A673 (cell line): Measurements from ENCODE around the gene CENATAC. TPM values are rescaled to one million over a fixed set of nuclear protein-coding genes. Genes with fewer than 3 reads are reported as not detected.
"Not testable (repeated sequence)": the region's sequence is repeated elsewhere in the genome, so short reads cannot be mapped to it uniquely, and the experiment has no call there.

Experiments used
- BruUV-seq: library from RNA; stranded (reverse); fragments of 400-500 nt; replicated peaks from 2 replicates; lab custom pipeline; 2021; lab: Mats Ljungman, UMichigan
- CTCF ChIA-PET: fragments of 300-600 bp; sonication (Branson Sonifier 250); formaldehyde crosslinking; loops from one replicate; lab custom pipeline; 2022; ENCODE audit warnings: antibody characterized with exemption; lab: Charles Lee
- POLR2A ChIA-PET: fragments of 300-600 bp; sonication (Branson Sonifier 250); formaldehyde crosslinking; loops from one replicate; lab custom pipeline; 2022; ENCODE audit warnings: antibody characterized with exemption; ENCODE audit not compliant: low non-redundant PET; lab: Charles Lee
- DNase-seq: peaks from one replicate; pipeline ENCODE4 v3.0.0-alpha.2; 2015; ENCODE audit warnings: low spot score
- H3K27ac ChIP-seq: fragments of 200-600 bp; sonication (generic); 2 replicates; pipeline ENCODE4 v1.5.1; 2016; ENCODE audit warnings: mixed run types, low read depth, mild to moderate bottlenecking, mixed read lengths, antibody characterized with exemption, low read length; ENCODE audit not compliant: poor library complexity, severe bottlenecking
- H3K27me3 ChIP-seq: fragments of 200-600 bp; sonication (generic); replicated peaks from 2 replicates; pipeline ENCODE4 v1.6.1; 2017; ENCODE audit warnings: mixed run types, low read depth, mild to moderate bottlenecking, mixed read lengths, antibody characterized with exemption, low read length; ENCODE audit not compliant: insufficient read depth, poor library complexity
- H3K36me3 ChIP-seq: fragments of 200-600 bp; sonication (generic); 2 replicates; pipeline ENCODE4 v1.6.1; 2016; ENCODE audit warnings: mixed run types, mild to moderate bottlenecking, mixed read lengths, antibody characterized with exemption, low read length; ENCODE audit not compliant: insufficient read depth, poor library complexity, severe bottlenecking
- H3K4me1 ChIP-seq: fragments of 200-600 bp; sonication (generic); 2 replicates; pipeline ENCODE4 v1.6.1; 2017; ENCODE audit warnings: mixed run types, mild to moderate bottlenecking, mixed read lengths, antibody characterized with exemption, low read length; ENCODE audit not compliant: insufficient read depth, poor library complexity, severe bottlenecking
- H3K4me3 ChIP-seq: fragments of 200-600 bp; sonication (generic); 2 replicates; pipeline ENCODE4 v1.5.1; 2016; ENCODE audit warnings: low read depth, mixed run types, mild to moderate bottlenecking, mixed read lengths, low read length; ENCODE audit not compliant: poor library complexity, severe bottlenecking
- H3K9me3 ChIP-seq: fragments of 200-600 bp; sonication (generic); 2 replicates; pipeline ENCODE4 v1.6.1; 2016; ENCODE audit warnings: mixed run types, low read depth, mild to moderate bottlenecking, mixed read lengths, antibody characterized with exemption, low read length; ENCODE audit not compliant: poor library complexity, severe bottlenecking
- EZH2 ChIP-seq: fragments of 200-600 bp; sonication (generic); IDR thresholded peaks from 2 replicates; pipeline ENCODE4 v1.6.1; 2017; ENCODE audit warnings: borderline replicate concordance, low read depth, mild to moderate bottlenecking, mixed read lengths, antibody characterized with exemption, low read length; ENCODE audit not compliant: poor library complexity, severe bottlenecking
- intact Hi-C: fragments of 100-400 bp; cut with micrococcal nuclease; formaldehyde crosslinking; loops from one replicate; pipeline ENCODE4 v1.10.0; 2022; ENCODE audit not compliant: unreplicated experiment
- total RNA-seq: library from RNA; stranded (reverse); gene quantifications from 2 replicates; pipeline ENCODE4 v1.2.3, GENCODE V29; 2021
- TF ChIP-seq, protein P1 (sequence below): fragments of 300-800, 200-600 bp; sonication (generic); conservative IDR thresholded peaks from 2 replicates; pipeline ENCODE4 v1.5.1; 2017; ENCODE audit warnings: low read depth, mild to moderate bottlenecking, antibody characterized with exemption, low read length, moderate library complexity, mixed read lengths

Gene CENATAC
- total RNA-seq, 1 experiment from 2014 or later, result 57.4 TPM

DNA sequence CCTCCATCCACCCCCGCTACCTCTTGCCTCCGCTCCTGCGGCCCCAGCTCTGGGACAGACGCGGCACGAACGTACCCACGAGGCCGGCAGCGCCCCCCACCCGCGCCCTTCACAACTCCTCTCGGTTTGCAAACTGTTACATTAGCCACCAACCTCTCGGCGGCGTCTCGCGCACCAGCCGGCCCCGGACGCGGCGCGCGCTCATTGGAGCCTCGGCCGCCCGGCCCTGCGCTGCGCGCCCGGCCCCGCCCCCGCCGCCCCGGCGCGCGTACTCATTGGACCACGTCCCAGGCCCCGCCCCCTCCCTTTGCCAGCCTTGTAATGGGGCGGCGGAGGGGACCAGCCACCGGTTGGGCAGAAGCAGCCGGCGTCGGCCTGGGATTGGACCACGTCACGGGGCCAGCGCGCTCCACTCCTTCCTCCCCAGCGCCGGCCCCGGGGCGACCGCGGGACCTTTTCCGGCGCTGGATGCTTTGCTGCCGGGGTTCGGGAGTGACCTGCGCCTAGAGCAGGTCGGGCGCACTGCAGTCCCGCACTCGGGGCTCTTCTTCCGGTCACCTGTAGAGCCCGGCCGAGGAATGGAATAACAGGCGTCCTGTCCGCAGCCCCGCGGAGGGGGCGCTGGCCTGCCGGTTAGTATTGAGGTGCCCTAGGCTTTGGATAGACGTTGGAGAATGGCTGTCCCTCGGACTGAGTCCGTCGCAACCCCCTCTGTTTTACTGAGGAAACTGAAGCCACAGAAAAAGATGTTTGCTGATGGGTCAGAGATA lies 59.2 kb downstream of the CENATAC start, which contains the start of gene HYOU1:
HYOU1 (minus strand) TSS at position 206 of the 770 bp plus-strand sequence. CDS start 1,045 bp downstream, outside the sequence.
- DNase-seq, result peak; percentile 99
- ChIA-PET POLR2A (interaction anchor here (0.6 to 0.7 kb wide), 2 partner anchors 10 to 272 kb away, joined by 4 to 9 read pairs; partner anchors contain the start of gene VPS11), CTCF (interaction anchor here (0.8 kb wide), 1 partner anchor 8 kb away, joined by 3 read pairs; no protein-coding TSS in a partner anchor)
- no peaks in the 10 kb centered on the region for H3K27me3 ChIP-seq
- BruUV-seq, result no TSS peak
- H3K9me3 ChIP-seq, result no peaks in the 10 kb centered on the region
- H3K4me3 ChIP-seq, result peak within 1 kb of the TSS; percentile 82
- peak within 1 kb of the TSS; percentile 96 for H3K27ac ChIP-seq
- peaks cover 37% of the 10 kb centered on the region for H3K36me3 ChIP-seq
- intact Hi-C loops, result loop anchor here (2.0 kb wide), 1 partner anchor 140 kb away; no protein-coding TSS in a partner anchor
- TF ChIP-seq, protein P1, sequence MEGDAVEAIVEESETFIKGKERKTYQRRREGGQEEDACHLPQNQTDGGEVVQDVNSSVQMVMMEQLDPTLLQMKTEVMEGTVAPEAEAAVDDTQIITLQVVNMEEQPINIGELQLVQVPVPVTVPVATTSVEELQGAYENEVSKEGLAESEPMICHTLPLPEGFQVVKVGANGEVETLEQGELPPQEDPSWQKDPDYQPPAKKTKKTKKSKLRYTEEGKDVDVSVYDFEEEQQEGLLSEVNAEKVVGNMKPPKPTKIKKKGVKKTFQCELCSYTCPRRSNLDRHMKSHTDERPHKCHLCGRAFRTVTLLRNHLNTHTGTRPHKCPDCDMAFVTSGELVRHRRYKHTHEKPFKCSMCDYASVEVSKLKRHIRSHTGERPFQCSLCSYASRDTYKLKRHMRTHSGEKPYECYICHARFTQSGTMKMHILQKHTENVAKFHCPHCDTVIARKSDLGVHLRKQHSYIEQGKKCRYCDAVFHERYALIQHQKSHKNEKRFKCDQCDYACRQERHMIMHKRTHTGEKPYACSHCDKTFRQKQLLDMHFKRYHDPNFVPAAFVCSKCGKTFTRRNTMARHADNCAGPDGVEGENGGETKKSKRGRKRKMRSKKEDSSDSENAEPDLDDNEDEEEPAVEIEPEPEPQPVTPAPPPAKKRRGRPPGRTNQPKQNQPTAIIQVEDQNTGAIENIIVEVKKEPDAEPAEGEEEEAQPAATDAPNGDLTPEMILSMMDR, result peak; percentile 35; the same call in 1 of the 2 replicates
- TF ChIP-seq EZH2, result no peak
- peaks cover 13% of the 10 kb centered on the region for H3K4me1 ChIP-seq

DNA sequence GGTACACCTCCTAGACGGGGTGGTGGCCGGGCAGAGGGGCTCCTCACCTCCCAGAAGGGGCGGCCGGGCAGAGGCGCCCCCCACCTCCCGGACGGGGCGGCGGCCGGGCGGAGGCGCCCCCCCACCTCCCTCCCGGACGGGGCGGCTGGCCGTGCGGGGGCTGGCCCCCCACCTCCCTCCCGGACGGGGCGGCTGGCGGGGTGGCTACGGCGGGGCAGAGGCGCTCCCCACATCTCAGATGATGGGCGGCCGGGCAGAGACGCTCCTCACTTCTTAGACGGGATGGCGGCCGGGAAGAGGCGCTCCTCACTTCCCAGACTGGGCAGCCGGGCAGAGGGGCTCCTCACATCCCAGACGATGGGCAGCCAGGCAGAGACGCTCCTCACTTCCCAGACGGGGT lies 61.2 kb downstream of the CENATAC start:
- Histone ChIP-seq H3K4me1 (peaks cover 13% of the 10 kb centered on the region), H3K36me3 (peaks cover 18% of the 10 kb centered on the region)
- intact Hi-C loops, H3K4me3 ChIP-seq, DNase-seq, H3K9me3 ChIP-seq, BruUV-seq, POLR2A ChIA-PET, CTCF ChIA-PET, H3K27me3 ChIP-seq, H3K27ac ChIP-seq: not testable (repeated sequence)

DNA sequence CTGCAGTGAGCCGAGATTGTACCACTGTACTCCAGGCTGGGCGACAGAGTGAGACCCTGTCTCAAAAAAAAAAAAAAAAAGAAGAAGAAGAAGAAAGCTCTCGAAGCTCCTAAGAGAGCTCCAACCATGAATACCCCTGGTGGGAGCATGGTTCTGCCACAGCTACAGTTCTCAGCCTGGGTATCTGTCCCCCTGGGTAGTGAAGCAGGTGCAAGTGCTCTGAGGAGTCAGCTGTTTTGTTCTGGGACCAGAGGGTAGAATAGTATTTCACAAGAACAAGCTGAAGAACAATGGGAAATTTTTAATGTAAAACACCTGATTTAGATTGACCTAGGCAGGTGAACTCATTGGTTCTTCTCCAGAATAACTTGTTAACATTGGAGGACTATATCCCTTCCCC lies 63.3 kb downstream of the CENATAC start:
- H3K4me1 ChIP-seq, result peaks cover 3% of the 10 kb centered on the region
- ChIA-PET POLR2A (no interaction called here), CTCF (no interaction called here)
- H3K27ac ChIP-seq, result no peak overlapping the region
- H3K27me3 ChIP-seq, result no peaks in the 10 kb centered on the region
- DNase-seq, result no peak
- no peaks in the 10 kb centered on the region for H3K36me3 ChIP-seq
- intact Hi-C loops, result no loop called here
- H3K9me3 ChIP-seq, result no peaks in the 10 kb centered on the region
- BruUV-seq, result no TSS peak
- TF ChIP-seq, protein P1, result no peak
- no peak for TF ChIP-seq EZH2
- no peak overlapping the region for H3K4me3 ChIP-seq
